HepG2 (cell line): ENCODE data around the gene PDCD1LG2.

Experiments used
- ELF3 ChIP-seq: IDR thresholded peaks from 2 replicates; pipeline ENCODE4 v1.6.1; 2016; ENCODE audit warnings: missing genetic modification reagents, missing compliant biosample characterization
- IRF2 ChIP-seq: IDR thresholded peaks from 2 replicates; pipeline ENCODE4 v1.6.1; 2018; ENCODE audit warnings: missing genetic modification reagents, missing compliant biosample characterization
- POLR2AphosphoS5 ChIP-seq: IDR thresholded peaks from 2 replicates; pipeline ENCODE4 v1.6.1; 2012; ENCODE audit warnings: low read depth, low read length
- SP4 ChIP-seq: sonication (generic); formaldehyde crosslinking; IDR thresholded peaks from 2 replicates; pipeline ENCODE4 v1.8.1; 2023; ENCODE audit warnings: mild to moderate bottlenecking, missing genetic modification reagents
- TAF1 ChIP-seq: sonication (generic); formaldehyde crosslinking; IDR thresholded peaks from 2 replicates; pipeline ENCODE4 v1.4.0; 2020; ENCODE audit warnings: missing genetic modification reagents
- ZNF749 ChIP-seq: sonication (generic); formaldehyde crosslinking; IDR thresholded peaks from 2 replicates; pipeline ENCODE4 v1.8.0; 2022; ENCODE audit warnings: mild to moderate bottlenecking, missing genetic modification reagents, moderate library complexity, borderline replicate concordance
- ZNF883 ChIP-seq: sonication (generic); formaldehyde crosslinking; IDR thresholded peaks from 2 replicates; pipeline ENCODE4 v1.5.1; 2020; ENCODE audit warnings: mild to moderate bottlenecking, missing genetic modification reagents; ENCODE audit errors: not compliant biosample characterization
- ZSCAN20 ChIP-seq: sonication (generic); formaldehyde crosslinking; IDR thresholded peaks from 2 replicates; pipeline ENCODE4 v1.4.0; 2020; ENCODE audit warnings: missing genetic modification reagents, mild to moderate bottlenecking, borderline replicate concordance
- TF ChIP-seq, protein P1 (sequence below): sonication (generic); formaldehyde crosslinking; IDR thresholded peaks from 2 replicates; pipeline ENCODE4 v1.5.0; 2020; ENCODE audit warnings: mild to moderate bottlenecking, missing genetic modification reagents
- TF ChIP-seq, protein P2 (sequence below): sonication (generic); formaldehyde crosslinking; IDR thresholded peaks from 2 replicates; pipeline ENCODE4 v1.5.0; 2020; ENCODE audit warnings: mild to moderate bottlenecking, missing genetic modification reagents, moderate library complexity
- TF ChIP-seq, protein P3 (sequence below): sonication (generic); formaldehyde crosslinking; IDR thresholded peaks from 2 replicates; pipeline ENCODE4 v1.4.0; 2020; ENCODE audit warnings: missing genetic modification reagents; ENCODE audit errors: not compliant biosample characterization

DNA sequence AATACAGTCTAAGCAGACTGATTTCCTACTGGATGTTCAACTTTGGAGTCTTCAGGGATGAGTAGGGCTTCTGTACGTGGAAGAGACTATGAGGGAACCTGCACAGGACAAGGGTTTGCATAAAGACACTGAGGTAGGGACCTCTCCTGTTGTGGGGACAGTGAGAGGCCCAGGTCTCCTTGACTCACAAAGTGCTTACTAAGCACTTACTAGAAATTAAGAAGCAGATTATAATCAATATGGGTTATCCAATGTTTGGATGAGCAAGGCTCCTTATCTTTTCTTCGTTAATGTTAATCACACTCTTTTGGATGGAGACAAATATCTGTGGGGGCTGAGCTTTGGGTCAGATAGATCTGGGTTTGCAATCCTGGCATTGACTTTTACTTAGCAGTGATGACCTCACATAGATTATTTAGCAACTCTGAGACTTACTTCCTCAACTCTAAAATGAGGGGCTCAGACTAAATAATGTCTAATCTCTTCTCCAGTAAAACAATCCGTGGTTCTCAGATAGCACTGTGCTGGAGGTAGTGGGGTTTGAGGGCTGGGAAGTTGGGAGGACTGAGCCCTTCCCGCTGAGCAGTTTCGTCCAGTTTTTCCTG, 45.9 kb downstream of the PDCD1LG2 start:
- TF ChIP-seq TAF1 (CRISPR knock-in tag), result no peak
- no peak for TF ChIP-seq POLR2AphosphoS5
- TF ChIP-seq ZNF883 (CRISPR knock-in tag), result no peak
- TF ChIP-seq, protein P1, sequence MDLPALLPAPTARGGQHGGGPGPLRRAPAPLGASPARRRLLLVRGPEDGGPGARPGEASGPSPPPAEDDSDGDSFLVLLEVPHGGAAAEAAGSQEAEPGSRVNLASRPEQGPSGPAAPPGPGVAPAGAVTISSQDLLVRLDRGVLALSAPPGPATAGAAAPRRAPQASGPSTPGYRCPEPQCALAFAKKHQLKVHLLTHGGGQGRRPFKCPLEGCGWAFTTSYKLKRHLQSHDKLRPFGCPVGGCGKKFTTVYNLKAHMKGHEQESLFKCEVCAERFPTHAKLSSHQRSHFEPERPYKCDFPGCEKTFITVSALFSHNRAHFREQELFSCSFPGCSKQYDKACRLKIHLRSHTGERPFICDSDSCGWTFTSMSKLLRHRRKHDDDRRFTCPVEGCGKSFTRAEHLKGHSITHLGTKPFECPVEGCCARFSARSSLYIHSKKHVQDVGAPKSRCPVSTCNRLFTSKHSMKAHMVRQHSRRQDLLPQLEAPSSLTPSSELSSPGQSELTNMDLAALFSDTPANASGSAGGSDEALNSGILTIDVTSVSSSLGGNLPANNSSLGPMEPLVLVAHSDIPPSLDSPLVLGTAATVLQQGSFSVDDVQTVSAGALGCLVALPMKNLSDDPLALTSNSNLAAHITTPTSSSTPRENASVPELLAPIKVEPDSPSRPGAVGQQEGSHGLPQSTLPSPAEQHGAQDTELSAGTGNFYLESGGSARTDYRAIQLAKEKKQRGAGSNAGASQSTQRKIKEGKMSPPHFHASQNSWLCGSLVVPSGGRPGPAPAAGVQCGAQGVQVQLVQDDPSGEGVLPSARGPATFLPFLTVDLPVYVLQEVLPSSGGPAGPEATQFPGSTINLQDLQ (CRISPR knock-in tag), result no peak
- TF ChIP-seq IRF2 (CRISPR knock-in tag), result no peak
- TF ChIP-seq, protein P2, sequence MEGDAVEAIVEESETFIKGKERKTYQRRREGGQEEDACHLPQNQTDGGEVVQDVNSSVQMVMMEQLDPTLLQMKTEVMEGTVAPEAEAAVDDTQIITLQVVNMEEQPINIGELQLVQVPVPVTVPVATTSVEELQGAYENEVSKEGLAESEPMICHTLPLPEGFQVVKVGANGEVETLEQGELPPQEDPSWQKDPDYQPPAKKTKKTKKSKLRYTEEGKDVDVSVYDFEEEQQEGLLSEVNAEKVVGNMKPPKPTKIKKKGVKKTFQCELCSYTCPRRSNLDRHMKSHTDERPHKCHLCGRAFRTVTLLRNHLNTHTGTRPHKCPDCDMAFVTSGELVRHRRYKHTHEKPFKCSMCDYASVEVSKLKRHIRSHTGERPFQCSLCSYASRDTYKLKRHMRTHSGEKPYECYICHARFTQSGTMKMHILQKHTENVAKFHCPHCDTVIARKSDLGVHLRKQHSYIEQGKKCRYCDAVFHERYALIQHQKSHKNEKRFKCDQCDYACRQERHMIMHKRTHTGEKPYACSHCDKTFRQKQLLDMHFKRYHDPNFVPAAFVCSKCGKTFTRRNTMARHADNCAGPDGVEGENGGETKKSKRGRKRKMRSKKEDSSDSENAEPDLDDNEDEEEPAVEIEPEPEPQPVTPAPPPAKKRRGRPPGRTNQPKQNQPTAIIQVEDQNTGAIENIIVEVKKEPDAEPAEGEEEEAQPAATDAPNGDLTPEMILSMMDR (CRISPR knock-in tag), result no peak
- no peak for TF ChIP-seq ZSCAN20 (CRISPR knock-in tag)
- TF ChIP-seq, protein P3, sequence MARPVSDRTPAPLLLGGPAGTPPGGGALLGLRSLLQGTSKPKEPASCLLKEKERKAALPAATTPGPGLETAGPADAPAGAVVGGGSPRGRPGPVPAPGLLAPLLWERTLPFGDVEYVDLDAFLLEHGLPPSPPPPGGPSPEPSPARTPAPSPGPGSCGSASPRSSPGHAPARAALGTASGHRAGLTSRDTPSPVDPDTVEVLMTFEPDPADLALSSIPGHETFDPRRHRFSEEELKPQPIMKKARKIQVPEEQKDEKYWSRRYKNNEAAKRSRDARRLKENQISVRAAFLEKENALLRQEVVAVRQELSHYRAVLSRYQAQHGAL, result no peak
- TF ChIP-seq SP4 (CRISPR knock-in tag), result no peak
- TF ChIP-seq ZNF749 (CRISPR knock-in tag), result no peak
- TF ChIP-seq ELF3 (CRISPR knock-in tag), result no peak
